ENCODE results near the gene ARSK. TPM values are rescaled to one million over a fixed set of nuclear protein-coding genes. Genes with fewer than 3 reads are reported as not detected.
A peak's percentile ranks its signal among the peaks of the same experiment; 100 is the strongest.

The ARSK gene, protein sequence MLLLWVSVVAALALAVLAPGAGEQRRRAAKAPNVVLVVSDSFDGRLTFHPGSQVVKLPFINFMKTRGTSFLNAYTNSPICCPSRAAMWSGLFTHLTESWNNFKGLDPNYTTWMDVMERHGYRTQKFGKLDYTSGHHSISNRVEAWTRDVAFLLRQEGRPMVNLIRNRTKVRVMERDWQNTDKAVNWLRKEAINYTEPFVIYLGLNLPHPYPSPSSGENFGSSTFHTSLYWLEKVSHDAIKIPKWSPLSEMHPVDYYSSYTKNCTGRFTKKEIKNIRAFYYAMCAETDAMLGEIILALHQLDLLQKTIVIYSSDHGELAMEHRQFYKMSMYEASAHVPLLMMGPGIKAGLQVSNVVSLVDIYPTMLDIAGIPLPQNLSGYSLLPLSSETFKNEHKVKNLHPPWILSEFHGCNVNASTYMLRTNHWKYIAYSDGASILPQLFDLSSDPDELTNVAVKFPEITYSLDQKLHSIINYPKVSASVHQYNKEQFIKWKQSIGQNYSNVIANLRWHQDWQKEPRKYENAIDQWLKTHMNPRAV
- 3.2 TPM for total RNA-seq
- long read RNA-seq, transcript ARSK-201 (8 exons, 3,354 nt) = major isoform, 11 of 14 reads
- long read RNA-seq, partial matches to known transcripts = 1 of 14 reads
- long read RNA-seq, other reads (novel, unspliced or antisense) = 1 of 14 reads

DNA sequence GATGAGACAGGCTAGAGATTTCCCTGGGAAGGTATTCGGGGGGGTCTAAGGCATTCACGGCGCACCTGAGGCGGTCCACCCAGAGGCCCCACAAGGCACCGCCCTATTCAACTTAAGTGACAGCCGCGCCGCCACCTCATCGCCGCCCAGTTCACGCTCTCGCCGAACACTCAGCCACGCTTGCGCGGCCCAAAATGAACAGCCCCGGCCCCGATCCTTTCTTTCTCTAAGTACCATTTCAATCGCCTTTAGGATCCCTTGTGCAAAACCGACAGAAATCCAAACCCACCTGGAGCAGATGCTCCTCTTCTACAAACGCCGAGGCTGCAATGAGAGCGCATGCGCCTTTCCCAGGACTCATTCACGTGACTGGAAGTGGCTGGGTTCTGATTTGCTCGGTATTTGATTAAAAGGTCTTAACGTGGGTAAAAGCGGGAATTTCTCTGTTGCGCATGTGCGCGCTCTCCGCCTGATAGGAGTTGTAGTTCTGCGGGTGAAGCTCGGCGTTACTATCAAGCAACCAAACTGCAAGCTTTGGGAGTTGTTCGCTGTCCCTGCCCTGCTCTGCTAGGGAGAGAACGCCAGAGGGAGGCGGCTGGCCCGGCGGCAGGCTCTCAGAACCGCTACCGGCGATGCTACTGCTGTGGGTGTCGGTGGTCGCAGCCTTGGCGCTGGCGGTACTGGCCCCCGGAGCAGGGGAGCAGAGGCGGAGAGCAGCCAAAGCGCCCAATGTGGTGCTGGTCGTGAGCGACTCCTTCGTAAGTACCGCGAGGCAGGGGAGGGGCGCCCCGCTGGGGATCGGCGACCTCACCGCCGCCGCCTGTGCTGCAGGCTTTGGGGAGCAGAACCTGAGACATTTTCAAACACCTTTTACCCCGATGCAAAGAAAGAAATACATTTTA is at the start of gene ARSK, which contains the start of gene SKIC3:
TSS of gene ARSK (plus strand) at position 455 of the 902 bp plus-strand sequence. CDS start at position 633, 178 bp downstream.
TSS of gene SKIC3 (minus strand) at position 331 of the 902 bp plus-strand sequence. CDS start 7,827 bp downstream, outside the sequence.
- peak; percentile 92 for DNase-seq (ENCODE audit: low spot score)

DNA sequence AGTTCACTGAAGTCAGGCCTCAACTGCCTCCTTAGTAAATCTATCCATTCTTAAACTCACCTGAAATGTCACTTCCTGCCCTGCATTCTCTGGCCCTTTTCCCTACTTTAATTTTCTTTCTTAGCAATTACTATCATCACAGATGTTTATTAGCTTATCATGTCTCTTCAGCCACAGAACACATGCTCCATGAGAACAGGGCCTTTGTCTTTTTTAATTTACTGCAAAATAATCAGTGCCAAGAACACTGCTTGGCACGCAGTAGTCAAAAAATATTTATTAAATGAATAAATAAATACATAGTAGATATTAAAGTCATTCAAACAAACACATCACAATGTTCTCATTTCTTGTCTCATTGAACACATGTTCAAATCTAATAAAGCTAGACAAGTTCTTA is 46.4 kb upstream of the ARSK start:
- no peak for DNase-seq (ENCODE audit: low spot score)

DNA sequence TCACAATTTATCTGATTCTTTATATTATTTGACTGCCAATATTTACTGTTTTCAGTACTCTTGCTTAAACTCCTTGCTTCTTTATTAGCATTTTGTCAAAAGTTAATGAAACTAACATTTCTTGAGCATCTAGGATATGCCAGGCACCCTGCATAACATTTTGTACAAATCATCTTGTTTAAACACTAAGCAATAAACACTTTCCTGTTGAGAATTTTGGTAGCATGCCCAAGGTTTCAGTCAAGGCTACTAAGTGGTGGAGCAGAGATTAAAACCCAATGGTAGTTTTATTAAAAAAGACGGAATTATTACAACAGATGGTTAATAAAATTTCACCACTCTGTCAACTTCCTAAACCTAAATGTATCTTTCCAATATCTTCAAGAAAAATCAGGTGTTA is 43.3 kb upstream of the ARSK start:
- DNase-seq (ENCODE audit: low spot score) = no peak

DNA sequence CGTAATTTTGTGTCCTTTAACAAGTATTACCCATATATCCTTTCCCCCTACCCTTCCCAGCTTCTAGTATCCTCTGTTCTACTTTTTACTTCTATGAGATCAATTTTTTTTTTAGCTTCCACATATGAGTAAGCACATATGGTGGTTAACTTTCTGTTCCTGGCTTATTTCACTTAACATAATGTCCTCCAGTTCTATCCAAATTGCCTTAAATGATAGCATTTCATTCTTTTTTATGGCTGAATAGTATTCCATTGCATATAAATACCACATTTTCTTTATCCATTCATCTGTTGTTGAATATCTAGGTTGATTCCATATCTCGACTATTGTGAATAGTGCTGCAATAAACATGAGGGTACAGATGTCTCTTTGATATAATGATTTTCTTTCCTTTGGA is 36.5 kb upstream of the ARSK start:
- DNase-seq (ENCODE audit: low spot score) = no peak

DNA sequence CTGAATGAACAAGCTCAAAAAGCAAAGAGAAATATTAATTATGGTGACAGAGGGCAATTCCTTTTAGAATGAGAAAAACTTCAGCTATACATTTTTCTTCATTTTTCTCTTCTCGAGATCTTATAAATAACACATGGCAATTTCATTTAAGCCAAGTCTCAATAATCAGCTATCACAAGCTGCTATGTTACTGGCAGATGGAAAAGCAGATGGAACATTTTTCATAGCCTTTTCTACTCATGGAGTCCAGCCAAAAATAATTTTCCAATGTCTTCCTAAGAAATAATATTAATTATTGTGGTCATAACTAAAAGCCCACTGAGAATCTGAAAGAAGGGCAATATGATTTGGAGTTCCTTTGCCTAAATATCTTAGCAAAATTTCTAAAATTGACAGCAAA is 35.8 kb upstream of the ARSK start:
- no peak for DNase-seq (ENCODE audit: low spot score)

DNA sequence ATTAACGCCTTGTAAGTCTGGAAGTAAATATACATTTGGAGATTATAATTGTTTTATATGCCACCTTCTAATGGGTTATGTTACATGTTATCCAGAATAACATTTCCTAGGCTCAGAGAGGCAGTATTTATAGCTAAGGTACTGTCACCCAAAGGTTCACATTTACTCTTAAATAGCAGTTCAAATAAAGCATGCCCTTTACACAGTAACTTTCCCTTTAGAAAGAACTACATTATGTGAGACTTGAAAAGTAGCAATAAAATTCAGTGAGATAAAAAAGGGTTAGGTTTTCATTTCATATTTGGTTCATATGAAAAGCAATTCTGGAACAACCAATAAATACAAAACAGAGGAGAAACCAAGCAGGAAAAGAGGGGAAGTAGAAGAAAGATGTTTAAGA is 35.2 kb upstream of the ARSK start:
- DNase-seq (ENCODE audit: low spot score) = no peak

DNA sequence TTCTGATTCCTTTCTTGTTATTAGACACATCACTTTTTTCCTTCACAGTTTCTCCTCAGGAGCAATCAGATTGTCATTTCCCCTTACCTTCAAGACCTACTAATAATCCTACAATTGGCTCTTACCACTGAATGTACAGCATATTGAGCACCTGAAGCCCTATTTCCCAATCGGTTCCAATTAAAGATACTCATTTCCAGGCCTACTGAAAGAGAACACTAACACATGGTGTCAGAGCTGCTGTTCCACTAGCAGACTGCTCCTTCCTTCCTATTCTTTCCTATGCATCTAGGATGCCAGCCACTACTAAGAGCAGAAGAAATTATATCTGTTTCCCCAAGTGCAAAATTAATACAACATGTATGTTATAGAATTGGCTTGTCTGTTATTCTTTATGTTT is 34.7 kb upstream of the ARSK start:
- no peak for DNase-seq (ENCODE audit: low spot score)

DNA sequence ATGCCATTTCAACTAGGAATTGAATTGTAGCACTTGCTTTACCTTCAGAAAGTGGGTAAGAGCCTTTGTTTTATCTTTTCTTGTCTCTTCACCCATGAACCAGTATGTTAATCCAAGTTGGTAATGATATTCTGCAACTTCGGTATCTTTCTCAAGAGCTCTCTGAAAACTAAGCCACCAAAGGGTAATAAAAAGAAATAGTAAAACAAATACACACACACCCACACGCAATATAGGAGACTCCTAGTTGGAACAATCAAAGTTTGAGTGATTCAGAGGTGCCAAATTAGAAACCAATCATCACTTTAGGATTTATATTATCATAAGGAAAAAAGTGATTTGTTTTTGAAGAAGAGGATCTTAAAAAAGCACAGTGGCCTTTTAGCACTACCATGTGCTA is 30.5 kb upstream of the ARSK start:
- DNase-seq (ENCODE audit: low spot score) = no peak

DNA sequence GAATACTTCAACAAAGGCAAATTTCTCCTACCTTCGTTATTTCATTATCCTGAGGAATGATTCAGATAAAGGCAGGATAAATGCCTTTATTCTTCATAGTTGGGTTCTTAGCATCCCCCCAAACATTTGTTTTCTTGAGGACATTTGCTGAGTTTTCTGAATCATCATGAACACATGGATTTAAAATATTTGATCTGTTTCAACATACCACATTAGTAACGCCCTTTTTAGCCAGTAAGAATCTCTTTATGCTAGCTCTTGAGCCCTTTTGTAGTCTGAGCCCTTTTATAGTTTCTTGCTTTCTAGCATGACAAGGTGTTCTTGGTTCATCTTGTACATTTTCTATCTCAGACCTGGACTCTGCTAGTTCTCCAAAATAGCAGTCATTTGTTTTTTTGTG is 28.0 kb upstream of the ARSK start:
- DNase-seq (ENCODE audit: low spot score) = no peak

DNA sequence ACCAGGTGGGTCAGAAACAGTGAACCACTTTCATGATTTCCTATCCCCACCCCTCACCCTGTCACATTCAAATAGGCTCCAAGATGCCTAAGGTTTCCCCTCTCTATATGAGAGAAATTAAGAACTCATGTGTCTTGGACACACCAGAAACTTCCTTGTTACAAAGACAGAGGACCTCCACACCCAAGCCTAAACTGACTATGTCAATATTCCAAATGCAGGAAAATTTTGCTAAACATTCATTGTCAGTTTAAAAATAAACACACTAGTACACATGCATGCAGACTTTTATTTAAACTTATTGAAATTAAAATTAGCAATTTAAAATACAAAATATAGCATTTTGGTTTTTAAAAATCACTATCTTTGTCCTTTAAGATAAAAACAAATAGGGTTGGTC is 26.3 kb upstream of the ARSK start:
- DNase-seq (ENCODE audit: low spot score) = no peak

DNA sequence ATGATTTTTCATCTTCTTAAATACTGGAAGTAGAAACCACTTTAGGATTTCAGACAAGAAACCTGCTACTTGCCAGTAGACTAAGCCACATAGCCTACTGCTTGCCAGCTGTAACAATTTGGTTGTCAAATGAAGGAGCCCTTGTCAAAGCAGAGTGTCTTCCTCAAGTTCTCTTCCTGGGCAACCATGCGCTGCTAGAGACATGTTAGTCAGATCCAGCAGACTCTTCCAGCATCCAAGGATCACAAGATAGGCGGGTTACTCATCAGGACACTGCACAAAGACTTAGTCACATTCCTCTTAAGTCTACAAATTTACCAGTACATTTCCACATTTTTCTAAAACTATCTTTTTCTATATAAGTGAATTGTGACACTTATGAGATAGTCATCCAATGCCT is 24.5 kb upstream of the ARSK start:
- no peak for DNase-seq (ENCODE audit: low spot score)

DNA sequence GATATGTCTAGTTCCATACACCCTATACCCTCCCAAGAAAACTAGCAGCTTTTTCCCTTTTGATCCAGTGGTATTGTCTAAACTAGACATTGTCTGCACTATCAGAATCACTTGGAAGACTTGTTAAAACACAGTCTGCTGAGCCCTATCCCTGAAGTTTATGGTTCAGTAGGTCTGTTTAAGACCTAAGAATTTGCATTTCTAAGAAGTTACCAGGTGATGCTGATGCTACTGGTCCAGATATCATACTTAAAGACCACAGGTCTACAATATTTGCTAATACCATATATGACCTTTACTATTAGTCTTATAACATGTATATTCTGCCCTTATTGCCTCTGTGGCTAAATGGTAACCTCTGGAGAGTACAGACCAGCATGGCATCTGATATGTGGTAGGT is 23.4 kb upstream of the ARSK start:
- no peak for DNase-seq (ENCODE audit: low spot score)

DNA sequence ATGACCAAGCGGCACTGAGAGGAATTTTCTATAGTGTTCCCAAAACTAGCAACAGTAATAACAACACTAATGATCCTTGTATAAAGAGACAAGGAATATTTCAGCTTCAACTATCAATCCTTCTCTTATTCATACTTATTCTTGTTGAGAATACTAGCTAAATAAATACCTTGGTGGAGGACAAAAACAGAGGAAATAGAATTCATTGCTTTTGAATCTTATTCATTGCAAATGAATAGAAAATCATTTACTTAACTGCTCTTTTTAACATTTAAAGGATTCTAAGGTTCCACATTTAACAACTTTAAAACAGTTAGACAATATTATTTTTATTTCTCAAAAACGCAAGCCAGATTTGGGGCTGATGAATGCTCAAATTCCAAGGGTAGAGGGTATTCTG is 22.5 kb upstream of the ARSK start:
- no peak for DNase-seq (ENCODE audit: low spot score)

DNA sequence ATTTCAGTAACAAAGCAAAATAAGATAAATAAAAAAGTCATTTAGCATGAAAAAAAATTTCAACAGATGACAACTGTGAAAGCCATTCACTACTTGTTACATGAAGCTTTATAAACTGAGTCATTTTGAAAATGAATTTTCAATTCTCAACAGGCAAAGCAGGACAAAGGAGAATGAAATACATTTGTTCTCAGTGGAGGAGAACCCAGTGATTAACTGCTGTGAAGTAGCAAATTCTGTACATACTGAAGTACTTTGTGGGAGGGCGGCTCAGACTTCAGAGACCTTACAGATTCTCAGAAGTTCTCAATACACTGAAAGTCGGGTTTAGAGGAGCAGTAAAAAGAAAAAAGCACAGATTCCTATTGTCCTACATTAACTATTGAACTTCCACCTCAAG is 21.8 kb upstream of the ARSK start:
- no peak for DNase-seq (ENCODE audit: low spot score)

DNA sequence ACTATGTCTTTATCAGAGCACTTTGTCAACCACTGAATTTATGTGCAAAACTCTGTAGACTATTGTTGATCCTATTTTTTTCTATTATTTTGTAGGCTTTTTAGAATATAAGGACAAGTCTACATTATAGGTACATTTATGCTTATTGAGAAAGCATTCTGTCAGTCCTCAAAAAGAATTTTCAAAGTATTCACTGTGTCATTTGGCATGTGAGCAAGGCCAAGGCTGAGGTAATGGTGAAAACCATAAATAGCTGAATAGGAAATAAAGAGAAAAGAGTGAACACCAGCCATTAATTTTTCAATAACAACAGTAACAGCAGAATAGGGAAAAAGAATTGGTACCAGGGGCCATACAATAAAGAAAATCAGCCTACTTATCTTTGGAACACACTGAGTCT is 21.1 kb upstream of the ARSK start:
- DNase-seq (ENCODE audit: low spot score) = no peak

DNA sequence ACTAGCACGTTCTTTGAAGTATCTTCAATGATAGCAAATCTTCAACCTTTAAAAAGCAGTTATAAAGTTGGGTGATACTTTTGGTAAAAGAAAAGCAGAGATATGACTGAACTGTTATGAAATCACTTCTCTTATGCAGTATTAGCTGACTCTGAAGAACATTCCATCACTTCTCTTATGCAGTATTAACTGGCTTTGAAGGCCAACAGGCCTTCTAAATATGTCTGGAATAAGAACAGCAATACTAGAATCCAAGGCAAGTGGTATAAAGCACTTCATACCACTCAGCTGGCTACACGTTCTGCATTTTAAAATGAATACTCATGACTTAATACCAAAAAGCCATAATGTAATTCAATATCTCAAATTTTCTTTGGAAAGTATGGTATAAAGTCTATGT is 17.4 kb upstream of the ARSK start:
- no peak for DNase-seq (ENCODE audit: low spot score)

DNA sequence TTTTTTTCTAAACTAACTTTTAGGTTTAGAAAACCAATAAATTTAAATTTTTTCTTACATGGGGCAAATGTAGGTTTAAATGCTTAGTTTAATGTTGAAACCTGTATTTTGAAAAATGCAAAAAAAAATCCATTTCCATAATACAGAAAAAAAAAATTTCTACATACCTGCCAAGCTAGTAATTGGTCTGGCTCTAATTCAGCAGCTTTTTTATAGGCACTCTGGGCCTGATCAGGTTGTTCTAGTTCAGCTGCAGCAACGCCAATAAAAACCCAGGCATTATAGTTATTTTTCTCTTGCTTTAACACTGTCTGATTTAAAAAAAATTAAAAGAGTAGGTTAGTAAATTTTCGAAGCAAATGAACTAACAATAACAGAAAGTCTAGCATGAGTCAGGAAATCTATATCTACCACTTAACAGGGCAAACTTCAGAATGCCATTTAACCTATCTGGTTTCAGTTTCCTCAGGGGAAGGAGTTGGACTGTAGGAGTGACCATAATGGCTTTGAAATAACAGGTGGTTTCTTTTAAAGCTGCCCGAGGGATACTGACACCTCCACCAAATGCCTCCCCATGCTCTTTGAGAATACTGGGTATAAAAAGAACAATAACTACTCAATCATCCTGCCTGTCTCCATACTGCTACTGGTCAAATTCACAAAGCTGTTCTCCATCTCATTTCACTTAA is 11.7 kb upstream of the ARSK start:
- DNase-seq (ENCODE audit: low spot score) = no peak

DNA sequence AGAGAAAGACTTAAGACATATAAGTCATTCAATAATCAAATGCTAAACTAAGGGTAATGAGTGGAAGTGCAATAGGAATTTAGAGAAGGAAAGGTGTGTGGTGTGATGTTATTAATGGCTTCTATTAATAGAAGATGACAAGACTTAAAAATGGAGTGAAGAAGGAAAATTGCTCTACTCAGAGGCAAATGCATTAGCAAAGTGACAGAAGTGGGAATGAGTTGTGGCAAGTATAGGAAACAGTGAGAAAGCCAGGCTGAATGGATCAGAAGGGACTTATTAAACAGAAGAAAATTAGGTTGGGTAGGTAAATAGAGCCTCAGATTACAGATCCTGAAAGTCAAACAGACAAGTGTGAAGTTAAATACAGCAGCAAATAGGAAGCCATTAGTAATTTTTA is 5.9 kb upstream of the ARSK start:
- DNase-seq (ENCODE audit: low spot score) = no peak

DNA sequence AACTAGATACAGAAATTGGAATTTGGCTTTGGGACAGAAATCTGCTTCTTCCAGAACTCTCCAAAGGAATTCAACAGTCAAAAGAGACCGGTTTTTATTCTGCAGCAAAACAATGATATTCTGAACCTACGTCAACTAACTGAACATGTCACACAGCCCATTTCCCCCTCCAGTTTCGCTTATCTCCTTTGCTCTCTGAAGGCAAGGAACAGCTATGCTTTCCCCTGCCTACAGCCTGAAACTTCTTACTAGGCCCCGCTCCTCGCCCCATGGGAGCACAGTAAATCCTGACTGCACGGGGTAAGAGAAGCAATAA is 612 bp upstream of the ARSK start:
- DNase-seq (ENCODE audit: low spot score) = no peak

DNA sequence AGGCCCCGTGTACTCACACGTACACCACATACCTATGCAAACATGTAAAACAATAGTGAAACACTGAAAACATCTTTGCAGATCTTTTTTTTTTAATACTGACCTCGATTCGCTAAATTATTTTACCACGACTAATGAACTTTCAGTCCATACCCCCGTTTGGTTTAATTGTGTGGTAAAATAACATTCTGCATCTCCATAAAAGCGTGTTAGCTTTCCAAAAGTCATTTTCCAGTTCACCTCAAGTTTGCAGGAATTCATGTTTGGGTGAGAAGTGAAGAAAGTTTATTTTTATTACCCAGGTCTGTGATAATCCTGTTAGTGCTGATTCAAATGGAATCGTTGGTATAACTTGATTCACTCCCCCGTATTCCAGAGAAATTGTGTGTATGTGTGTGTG is 652 bp downstream of the ARSK start:
- no peak for DNase-seq (ENCODE audit: low spot score)

DNA sequence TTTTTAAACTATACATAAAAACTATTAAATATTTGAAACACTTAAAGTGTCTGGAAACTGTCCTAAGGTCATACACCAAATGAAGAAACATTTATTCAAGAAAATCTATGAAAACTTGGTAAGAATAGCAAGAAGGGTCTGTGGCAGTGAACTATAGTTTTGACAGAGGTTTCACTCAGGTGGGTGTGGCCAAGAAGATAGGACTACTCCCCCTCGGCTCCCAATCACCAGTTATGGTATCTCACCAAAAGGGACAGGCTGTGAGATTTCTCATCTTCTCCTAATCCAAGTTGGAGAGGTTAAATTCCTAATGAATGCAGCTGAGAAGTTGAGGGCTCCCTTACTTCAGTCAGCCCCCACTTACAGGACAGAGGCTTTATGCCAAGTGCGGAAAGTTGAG is 2.9 kb downstream of the ARSK start:
- DNase-seq (ENCODE audit: low spot score) = no peak

All from mesenteric fat pad (tissue), 1 donor.